ENCODE data around the gene FER.

The FER gene

GRCh38 chr5:109192555-109193281, 445.0 kb downstream of the FER start:
- no peak for DNase-seq

GRCh38 chr5:109195667-109196066, 448.0 kb downstream of the FER start:
- no peak for DNase-seq

GRCh38 chr5:109196087-109196822, 448.6 kb downstream of the FER start:
- no peak for DNase-seq

GRCh38 chr5:109196823-109197160, 449.1 kb downstream of the FER start:
- DNase-seq = no peak

- no peak for DNase-seq
Measured at GRCh38 chr5:109199289-109199688, 451.6 kb downstream of the FER start.

- no peak for DNase-seq
Measured at GRCh38 chr5:109199799-109200620, 452.3 kb downstream of the FER start.

- no peak for DNase-seq
Measured at GRCh38 chr5:109215040-109215439, 467.3 kb downstream of the FER start.

- DNase-seq = no peak
Measured at GRCh38 chr5:109218818-109219217, 471.1 kb downstream of the FER start.

GRCh38 chr5:109223531-109223930, 475.8 kb downstream of the FER start:
- no peak for DNase-seq

GRCh38 chr5:109224276-109224882, 476.7 kb downstream of the FER start:
- no peak for DNase-seq

GRCh38 chr5:109225716-109226625, 478.3 kb downstream of the FER start:
- no peak for DNase-seq

- no peak for DNase-seq
Measured at GRCh38 chr5:109230369-109230768, 482.7 kb downstream of the FER start.

GRCh38 chr5:109231331-109231730, 483.6 kb downstream of the FER start:
- no peak for DNase-seq

- DNase-seq = no peak
Measured at GRCh38 chr5:109234381-109234780, 486.7 kb downstream of the FER start.

- no peak for DNase-seq
Measured at GRCh38 chr5:109239456-109239855, 491.8 kb downstream of the FER start.

- DNase-seq = no peak
Measured at GRCh38 chr5:109242518-109242917, 494.8 kb downstream of the FER start.

GRCh38 chr5:109246395-109246794, 498.7 kb downstream of the FER start:
- DNase-seq = no peak

Measured in NCI-H1417 treated with DMSO at 0.1 percent for 48 hours (cell line).